ENCODE results near the gene ADAMTSL2. TPM values are rescaled to one million over a fixed set of nuclear protein-coding genes. Genes with fewer than 3 reads are reported as not detected.

The ADAMTSL2 gene
- polyA plus RNA-seq, 1 of the 3 experiments (the other 2 are of a cell fraction), result 0.21 TPM

GRCh38 chr9:133528001-133528875 lies 6.3 kb upstream of the ADAMTSL2 start:
- Histone ChIP-seq H3K4me1 (ENCODE audit: control insufficient read depth in 1 of 2, insufficient read depth in 2 of 2, low read depth in 1 of 2, low read length in 1 of 2) (peaks cover 9 to 81% of the 10 kb centered on the region in 2 experiments; a peak in 3 of 4 replicates), H2AFZ (ENCODE audit: low read depth) (no peak overlapping the region), H3K9me2 (no peaks in the 10 kb centered on the region), H3K36me3 (replicated peaks in 1 of 2; ENCODE audit: control insufficient read depth in 1 of 2, insufficient read depth in 2 of 2, low read length in 1 of 2) (no peaks in the 10 kb centered on the region), H3K4me3 (ENCODE audit: low read depth in 2 of 2, low read length in 1 of 2) (no peak overlapping the region), H4K20me1 (ENCODE audit: insufficient read depth) (no peaks in the 10 kb centered on the region), H3K9me3 (no peaks in the 10 kb centered on the region), H3K79me2 (ENCODE audit: insufficient read depth) (no peaks in the 10 kb centered on the region), H3K9ac (no peak overlapping the region), H3K27ac (ENCODE audit: low read depth in 2 of 2, low read length in 1 of 2) (peak overlapping the region in 1 of 2 experiments; percentile 100; a peak in 2 of 4 replicates), H3K4me2 (no peak overlapping the region), H3F3A (replicated peaks; ENCODE audit: insufficient read depth) (no peaks in the 10 kb centered on the region), H3K27me3 (ENCODE audit: insufficient read depth) (no peaks in the 10 kb centered on the region)
- ChIA-PET CTCF (interaction anchor here (0.7 to 1.4 kb wide), 5 partner anchors 42 to 209 kb away, joined by 3 to 5 read pairs (median 3); partner anchors contain the start of gene SARDH), POLR2A (interaction anchor here (0.8 to 10.7 kb wide), 11 partner anchors 14 to 189 kb away, joined by 3 to 150 read pairs (median 4); partner anchors contain the start of gene DBH)
- TF ChIP-seq ELF1 (IDR thresholded peaks at IDR 0.05) (no peak), SIN3A (IDR thresholded peaks at IDR 0.05; ENCODE audit: borderline replicate concordance, low read depth, low read length) (no peak), FOXM1 (IDR thresholded peaks at IDR 0.05; ENCODE audit: low read depth) (no peak), GATA2 (CRISPR knock-in tag; IDR thresholded peaks at IDR 0.05) (no peak), FOSL2 (IDR thresholded peaks at IDR 0.05; ENCODE audit: borderline replicate concordance, low read depth) (no peak), TAF1 (IDR thresholded peaks at IDR 0.05; ENCODE audit: borderline replicate concordance, low read depth, low read length) (no peak), YY1 (IDR thresholded peaks at IDR 0.05; ENCODE audit: low read depth) (no peak), REST (IDR thresholded peaks at IDR 0.05; ENCODE audit: low read depth, low read length) (no peak)
- TF ChIP-seq, protein P1, sequence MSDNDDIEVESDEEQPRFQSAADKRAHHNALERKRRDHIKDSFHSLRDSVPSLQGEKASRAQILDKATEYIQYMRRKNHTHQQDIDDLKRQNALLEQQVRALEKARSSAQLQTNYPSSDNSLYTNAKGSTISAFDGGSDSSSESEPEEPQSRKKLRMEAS (IDR thresholded peaks at IDR 0.05; ENCODE audit: low read depth), result no peak
- TF ChIP-seq, protein P2, sequence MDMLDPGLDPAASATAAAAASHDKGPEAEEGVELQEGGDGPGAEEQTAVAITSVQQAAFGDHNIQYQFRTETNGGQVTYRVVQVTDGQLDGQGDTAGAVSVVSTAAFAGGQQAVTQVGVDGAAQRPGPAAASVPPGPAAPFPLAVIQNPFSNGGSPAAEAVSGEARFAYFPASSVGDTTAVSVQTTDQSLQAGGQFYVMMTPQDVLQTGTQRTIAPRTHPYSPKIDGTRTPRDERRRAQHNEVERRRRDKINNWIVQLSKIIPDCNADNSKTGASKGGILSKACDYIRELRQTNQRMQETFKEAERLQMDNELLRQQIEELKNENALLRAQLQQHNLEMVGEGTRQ (IDR thresholded peaks at IDR 0.05; ENCODE audit: borderline replicate concordance, low read depth, low read length), result no peak
- TF ChIP-seq, protein P3, sequence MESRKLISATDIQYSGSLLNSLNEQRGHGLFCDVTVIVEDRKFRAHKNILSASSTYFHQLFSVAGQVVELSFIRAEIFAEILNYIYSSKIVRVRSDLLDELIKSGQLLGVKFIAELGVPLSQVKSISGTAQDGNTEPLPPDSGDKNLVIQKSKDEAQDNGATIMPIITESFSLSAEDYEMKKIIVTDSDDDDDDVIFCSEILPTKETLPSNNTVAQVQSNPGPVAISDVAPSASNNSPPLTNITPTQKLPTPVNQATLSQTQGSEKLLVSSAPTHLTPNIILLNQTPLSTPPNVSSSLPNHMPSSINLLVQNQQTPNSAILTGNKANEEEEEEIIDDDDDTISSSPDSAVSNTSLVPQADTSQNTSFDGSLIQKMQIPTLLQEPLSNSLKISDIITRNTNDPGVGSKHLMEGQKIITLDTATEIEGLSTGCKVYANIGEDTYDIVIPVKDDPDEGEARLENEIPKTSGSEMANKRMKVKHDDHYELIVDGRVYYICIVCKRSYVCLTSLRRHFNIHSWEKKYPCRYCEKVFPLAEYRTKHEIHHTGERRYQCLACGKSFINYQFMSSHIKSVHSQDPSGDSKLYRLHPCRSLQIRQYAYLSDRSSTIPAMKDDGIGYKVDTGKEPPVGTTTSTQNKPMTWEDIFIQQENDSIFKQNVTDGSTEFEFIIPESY (IDR thresholded peaks at IDR 0.05; ENCODE audit: borderline replicate concordance, low read depth), result no peak
- TF ChIP-seq, protein P4, sequence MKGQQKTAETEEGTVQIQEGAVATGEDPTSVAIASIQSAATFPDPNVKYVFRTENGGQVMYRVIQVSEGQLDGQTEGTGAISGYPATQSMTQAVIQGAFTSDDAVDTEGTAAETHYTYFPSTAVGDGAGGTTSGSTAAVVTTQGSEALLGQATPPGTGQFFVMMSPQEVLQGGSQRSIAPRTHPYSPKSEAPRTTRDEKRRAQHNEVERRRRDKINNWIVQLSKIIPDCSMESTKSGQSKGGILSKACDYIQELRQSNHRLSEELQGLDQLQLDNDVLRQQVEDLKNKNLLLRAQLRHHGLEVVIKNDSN (IDR thresholded peaks at IDR 0.05; ENCODE audit: borderline replicate concordance, low read depth), result no peak
- 83% methylated on average over 6 of the region's 22 CpGs for WGBS (ENCODE audit: low lambda C conversion rate)
- DNase-seq, result no peak

Data from SK-N-SH (cell line).